Neural cell (in vitro differentiated cells): ENCODE measurements around the gene PLEKHG3.

Source experiments
- EP300 ChIP-seq: fragments of 450-650 bp; conservative IDR thresholded peaks from 2 replicates; pipeline ENCODE4 v1.6.1; 2014; ENCODE audit warnings: antibody characterized with exemption, mild to moderate bottlenecking, moderate library complexity; ENCODE audit not compliant: poor library complexity, severe bottlenecking
- EZH2 ChIP-seq: fragments of 200-600, 300-800 bp; shearing (Covaris generic), sonication (generic); IDR thresholded peaks from 2 replicates; pipeline ENCODE4 v1.6.1; 2014; ENCODE audit warnings: antibody characterized with exemption, low read length, borderline replicate concordance, mild to moderate bottlenecking; ENCODE audit not compliant: insufficient read depth, poor library complexity, severe bottlenecking
- MXI1 ChIP-seq: fragments of 450-650 bp; conservative IDR thresholded peaks from 2 replicates; pipeline ENCODE4 v1.6.1; 2014; ENCODE audit warnings: antibody characterized with exemption, mild to moderate bottlenecking; ENCODE audit not compliant: poor library complexity, severe bottlenecking
- POLR2AphosphoS5 ChIP-seq: IDR thresholded peaks from 2 replicates; pipeline ENCODE4 v1.6.1; 2012
- RAD21 ChIP-seq: fragments of 450-650 bp; conservative IDR thresholded peaks from 2 replicates; pipeline ENCODE4 v1.6.1; 2014; ENCODE audit warnings: antibody characterized with exemption, mild to moderate bottlenecking, moderate library complexity
- SMC3 ChIP-seq: fragments of 450-650 bp; conservative IDR thresholded peaks from 2 replicates; pipeline ENCODE4 v1.6.1; 2014; ENCODE audit warnings: antibody characterized with exemption, mild to moderate bottlenecking, moderate library complexity; ENCODE audit not compliant: poor library complexity
- TAF1 ChIP-seq: IDR thresholded peaks from 2 replicates; pipeline ENCODE4 v1.6.1; 2012; ENCODE audit warnings: low read depth
- TF ChIP-seq, protein P1 (sequence below): fragments of 450-650 bp; IDR thresholded peaks from 2 replicates; pipeline ENCODE4 v1.5.1; 2014; ENCODE audit warnings: antibody characterized with exemption, mild to moderate bottlenecking, moderate library complexity; ENCODE audit not compliant: poor library complexity, severe bottlenecking
- TF ChIP-seq, protein P2 (sequence below): IDR thresholded peaks from 2 replicates; pipeline ENCODE4 v1.6.1; 2012; ENCODE audit warnings: borderline replicate concordance

DNA sequence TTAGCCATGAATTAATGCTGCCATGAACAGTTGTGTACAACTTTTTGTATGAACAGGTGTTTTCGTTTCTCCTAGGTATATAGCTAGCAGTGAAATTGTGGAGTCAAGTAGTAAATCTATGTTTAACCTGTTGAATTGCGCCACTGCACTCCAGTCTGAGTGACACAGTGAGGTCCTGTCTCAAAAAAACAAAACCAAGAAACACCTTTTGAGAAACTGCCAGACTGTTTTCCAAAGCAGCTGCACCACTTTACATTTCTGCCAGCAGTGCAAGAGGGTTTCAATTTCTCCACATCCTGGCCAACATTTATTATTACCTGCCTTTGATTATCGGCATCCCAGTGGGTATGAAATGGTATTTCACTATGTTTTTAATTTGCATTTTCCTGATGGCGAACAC, 3.3 kb upstream of the PLEKHG3 start:
- TF ChIP-seq, protein P1, sequence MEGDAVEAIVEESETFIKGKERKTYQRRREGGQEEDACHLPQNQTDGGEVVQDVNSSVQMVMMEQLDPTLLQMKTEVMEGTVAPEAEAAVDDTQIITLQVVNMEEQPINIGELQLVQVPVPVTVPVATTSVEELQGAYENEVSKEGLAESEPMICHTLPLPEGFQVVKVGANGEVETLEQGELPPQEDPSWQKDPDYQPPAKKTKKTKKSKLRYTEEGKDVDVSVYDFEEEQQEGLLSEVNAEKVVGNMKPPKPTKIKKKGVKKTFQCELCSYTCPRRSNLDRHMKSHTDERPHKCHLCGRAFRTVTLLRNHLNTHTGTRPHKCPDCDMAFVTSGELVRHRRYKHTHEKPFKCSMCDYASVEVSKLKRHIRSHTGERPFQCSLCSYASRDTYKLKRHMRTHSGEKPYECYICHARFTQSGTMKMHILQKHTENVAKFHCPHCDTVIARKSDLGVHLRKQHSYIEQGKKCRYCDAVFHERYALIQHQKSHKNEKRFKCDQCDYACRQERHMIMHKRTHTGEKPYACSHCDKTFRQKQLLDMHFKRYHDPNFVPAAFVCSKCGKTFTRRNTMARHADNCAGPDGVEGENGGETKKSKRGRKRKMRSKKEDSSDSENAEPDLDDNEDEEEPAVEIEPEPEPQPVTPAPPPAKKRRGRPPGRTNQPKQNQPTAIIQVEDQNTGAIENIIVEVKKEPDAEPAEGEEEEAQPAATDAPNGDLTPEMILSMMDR = no peak
- TF ChIP-seq, protein P2, sequence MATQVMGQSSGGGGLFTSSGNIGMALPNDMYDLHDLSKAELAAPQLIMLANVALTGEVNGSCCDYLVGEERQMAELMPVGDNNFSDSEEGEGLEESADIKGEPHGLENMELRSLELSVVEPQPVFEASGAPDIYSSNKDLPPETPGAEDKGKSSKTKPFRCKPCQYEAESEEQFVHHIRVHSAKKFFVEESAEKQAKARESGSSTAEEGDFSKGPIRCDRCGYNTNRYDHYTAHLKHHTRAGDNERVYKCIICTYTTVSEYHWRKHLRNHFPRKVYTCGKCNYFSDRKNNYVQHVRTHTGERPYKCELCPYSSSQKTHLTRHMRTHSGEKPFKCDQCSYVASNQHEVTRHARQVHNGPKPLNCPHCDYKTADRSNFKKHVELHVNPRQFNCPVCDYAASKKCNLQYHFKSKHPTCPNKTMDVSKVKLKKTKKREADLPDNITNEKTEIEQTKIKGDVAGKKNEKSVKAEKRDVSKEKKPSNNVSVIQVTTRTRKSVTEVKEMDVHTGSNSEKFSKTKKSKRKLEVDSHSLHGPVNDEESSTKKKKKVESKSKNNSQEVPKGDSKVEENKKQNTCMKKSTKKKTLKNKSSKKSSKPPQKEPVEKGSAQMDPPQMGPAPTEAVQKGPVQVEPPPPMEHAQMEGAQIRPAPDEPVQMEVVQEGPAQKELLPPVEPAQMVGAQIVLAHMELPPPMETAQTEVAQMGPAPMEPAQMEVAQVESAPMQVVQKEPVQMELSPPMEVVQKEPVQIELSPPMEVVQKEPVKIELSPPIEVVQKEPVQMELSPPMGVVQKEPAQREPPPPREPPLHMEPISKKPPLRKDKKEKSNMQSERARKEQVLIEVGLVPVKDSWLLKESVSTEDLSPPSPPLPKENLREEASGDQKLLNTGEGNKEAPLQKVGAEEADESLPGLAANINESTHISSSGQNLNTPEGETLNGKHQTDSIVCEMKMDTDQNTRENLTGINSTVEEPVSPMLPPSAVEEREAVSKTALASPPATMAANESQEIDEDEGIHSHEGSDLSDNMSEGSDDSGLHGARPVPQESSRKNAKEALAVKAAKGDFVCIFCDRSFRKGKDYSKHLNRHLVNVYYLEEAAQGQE = no peak
- no peak for TF ChIP-seq MXI1
- TF ChIP-seq EP300 = no peak
- TF ChIP-seq EZH2 = no peak
- no peak for TF ChIP-seq POLR2AphosphoS5
- no peak for TF ChIP-seq RAD21
- TF ChIP-seq TAF1 = no peak
- no peak for TF ChIP-seq SMC3
